ENCODE data around the gene SERPINB6.

The SERPINB6 gene

GRCh38 chr6:2970753-2971419 lies 481 bp downstream of the SERPINB6 start:
- FAIRE-seq (no peak), DNase-seq (ENCODE audit: insufficient read length) (peak; percentile 37)
- TF ChIP-seq TAF1 (IDR thresholded peaks at IDR 0.05; ENCODE audit: borderline replicate concordance, low read depth, low read length): no peak
- no peak for TF ChIP-seq POLR2AphosphoS5 (IDR thresholded peaks at IDR 0.05; ENCODE audit: low read depth, low read length)

GRCh38 chr6:2970034-2970685 lies 1.2 kb downstream of the SERPINB6 start:
- DNase-seq (ENCODE audit: insufficient read length) (no peak), FAIRE-seq (no peak)
- no peak for TF ChIP-seq POLR2A (IDR thresholded peaks at IDR 0.05; ENCODE audit: low read depth, low read length)
- TF ChIP-seq TAF1 (IDR thresholded peaks at IDR 0.05; ENCODE audit: borderline replicate concordance, low read depth, low read length): no peak
- TF ChIP-seq POLR2AphosphoS5 (IDR thresholded peaks at IDR 0.05; ENCODE audit: low read depth, low read length): no peak

- FAIRE-seq: no peak
- no peak for TF ChIP-seq POLR2A (IDR thresholded peaks at IDR 0.05; ENCODE audit: low read depth, low read length)
- TF ChIP-seq TAF1 (IDR thresholded peaks at IDR 0.05; ENCODE audit: borderline replicate concordance, low read depth, low read length): no peak
- no peak for TF ChIP-seq POLR2AphosphoS5 (IDR thresholded peaks at IDR 0.05; ENCODE audit: low read depth, low read length)
These were observed 1.8 kb downstream of the SERPINB6 start for GRCh38 chr6:2969549-2969948.

GRCh38 chr6:2968600-2969135 lies 2.7 kb downstream of the SERPINB6 start:
- FAIRE-seq (no peak), DNase-seq (ENCODE audit: insufficient read length) (no peak)
- TF ChIP-seq POLR2A (IDR thresholded peaks at IDR 0.05; ENCODE audit: low read depth, low read length): no peak
- TF ChIP-seq TAF1 (IDR thresholded peaks at IDR 0.05; ENCODE audit: borderline replicate concordance, low read depth, low read length): no peak
- TF ChIP-seq POLR2AphosphoS5 (IDR thresholded peaks at IDR 0.05; ENCODE audit: low read depth, low read length): no peak

More at GRCh38 chr6:2969549-2969948, 1.8 kb downstream of the SERPINB6 start:
- no peak for DNase-seq (ENCODE audit: insufficient read length)

GRCh38 chr6:2967936-2968335 lies 3.4 kb downstream of the SERPINB6 start:
- FAIRE-seq: no peak
- TF ChIP-seq POLR2A (IDR thresholded peaks at IDR 0.05; ENCODE audit: low read depth, low read length) (no peak), POLR2AphosphoS5 (IDR thresholded peaks at IDR 0.05; ENCODE audit: low read depth, low read length) (no peak), TAF1 (IDR thresholded peaks at IDR 0.05; ENCODE audit: borderline replicate concordance, low read depth, low read length) (no peak)
- DNase-seq (ENCODE audit: insufficient read length): no peak

- TF ChIP-seq POLR2A (IDR thresholded peaks at IDR 0.05; ENCODE audit: low read depth, low read length): no peak
- no peak for TF ChIP-seq POLR2AphosphoS5 (IDR thresholded peaks at IDR 0.05; ENCODE audit: low read depth, low read length)
- no peak for TF ChIP-seq TAF1 (IDR thresholded peaks at IDR 0.05; ENCODE audit: borderline replicate concordance, low read depth, low read length)
- DNase-seq (ENCODE audit: insufficient read length) (no peak), FAIRE-seq (no peak)
These were observed 5.0 kb downstream of the SERPINB6 start for GRCh38 chr6:2966347-2966746.

- FAIRE-seq: no peak
- TF ChIP-seq POLR2AphosphoS5 (IDR thresholded peaks at IDR 0.05; ENCODE audit: low read depth, low read length) (no peak), POLR2A (IDR thresholded peaks at IDR 0.05; ENCODE audit: low read depth, low read length) (no peak), TAF1 (IDR thresholded peaks at IDR 0.05; ENCODE audit: borderline replicate concordance, low read depth, low read length) (no peak)
These were observed 6.4 kb downstream of the SERPINB6 start for GRCh38 chr6:2964793-2965505.

GRCh38 chr6:2963756-2964155 lies 7.6 kb downstream of the SERPINB6 start:
- TF ChIP-seq TAF1 (IDR thresholded peaks at IDR 0.05; ENCODE audit: borderline replicate concordance, low read depth, low read length) (no peak), POLR2A (IDR thresholded peaks at IDR 0.05; ENCODE audit: low read depth, low read length) (no peak), POLR2AphosphoS5 (IDR thresholded peaks at IDR 0.05; ENCODE audit: low read depth, low read length) (no peak)
- FAIRE-seq (no peak), DNase-seq (ENCODE audit: insufficient read length) (no peak)

More at GRCh38 chr6:2964793-2965505, 6.4 kb downstream of the SERPINB6 start:
- no peak for DNase-seq (ENCODE audit: insufficient read length)

- FAIRE-seq: no peak
- TF ChIP-seq POLR2AphosphoS5 (IDR thresholded peaks at IDR 0.05; ENCODE audit: low read depth, low read length): no peak
- TF ChIP-seq POLR2A (IDR thresholded peaks at IDR 0.05; ENCODE audit: low read depth, low read length): no peak
- TF ChIP-seq TAF1 (IDR thresholded peaks at IDR 0.05; ENCODE audit: borderline replicate concordance, low read depth, low read length): no peak
- no peak for DNase-seq (ENCODE audit: insufficient read length)
These were observed 8.7 kb downstream of the SERPINB6 start for GRCh38 chr6:2962636-2963035.

- FAIRE-seq (no peak), DNase-seq (ENCODE audit: insufficient read length) (no peak)
- TF ChIP-seq TAF1 (IDR thresholded peaks at IDR 0.05; ENCODE audit: borderline replicate concordance, low read depth, low read length) (no peak), POLR2AphosphoS5 (IDR thresholded peaks at IDR 0.05; ENCODE audit: low read depth, low read length) (no peak), POLR2A (IDR thresholded peaks at IDR 0.05; ENCODE audit: low read depth, low read length) (no peak)
These were observed 9.4 kb downstream of the SERPINB6 start for GRCh38 chr6:2962004-2962403.

- TF ChIP-seq POLR2A (IDR thresholded peaks at IDR 0.05; ENCODE audit: low read depth, low read length) (no peak), TAF1 (IDR thresholded peaks at IDR 0.05; ENCODE audit: borderline replicate concordance, low read depth, low read length) (no peak)
- no peak for DNase-seq (ENCODE audit: insufficient read length)
- FAIRE-seq: no peak
These were observed 9.9 kb downstream of the SERPINB6 start for GRCh38 chr6:2961506-2961905.
